Breast epithelium (tissue), 4 donors: ENCODE measurements around the gene AMPH. TPM values are rescaled to one million over a fixed set of nuclear protein-coding genes. Genes with fewer than 3 reads are reported as not detected.

Experiments
- DNase-seq, 2 donors: peaks; one replicate each; pipeline ENCODE4 v3.0.0-alpha.2; 2019; ENCODE audit warnings: low spot score in 2 of 2
- H3K27ac ChIP-seq, 2 donors: fragments of 200-600 bp; sonication (generic) in 1 of 2; one replicate each; pipeline ENCODE4 v1.5.1; 2016 to 2019; ENCODE audit warnings: mild to moderate bottlenecking in 1 of 2
- H3K27me3 ChIP-seq, 2 donors: fragments of 200-600 bp; sonication (generic) in 1 of 2; one replicate each; pipeline versions ENCODE4 v1.5.1 to v1.6.0; 2017 to 2019; ENCODE audit warnings: control low read depth in 1 of 2, mild to moderate bottlenecking in 1 of 2
- H3K36me3 ChIP-seq: fragments of 200-600 bp; one replicate; pipeline ENCODE4 v1.5.1; 2019
- H3K4me1 ChIP-seq, 2 donors: fragments of 200-600 bp; sonication (generic); one replicate each; pipeline ENCODE4 v1.5.1; 2016 to 2019; ENCODE audit warnings: control low read depth in 1 of 2
- H3K4me3 ChIP-seq, 3 donors: fragments of 200-600 bp; sonication (generic); 1 replicate in 2 of 3; 2 replicates in 1 of 3; pipeline ENCODE4 v1.5.1; 2016 to 2019; ENCODE audit warnings: mild to moderate bottlenecking in 3 of 3, moderate library complexity in 2 of 3
- H3K9me3 ChIP-seq, 2 donors: fragments of 200-600 bp; sonication (generic) in 1 of 2; one replicate each; pipeline ENCODE4 v1.5.1; 2016 to 2019; ENCODE audit warnings: control low read depth in 1 of 2
- CTCF ChIP-seq, 3 donors: fragments of 450-650 bp; IDR thresholded peaks; one replicate each; pipeline ENCODE4 v1.5.1; 2016 to 2017; ENCODE audit warnings: antibody characterized with exemption in 3 of 3, mild to moderate bottlenecking in 3 of 3, moderate library complexity in 3 of 3
- POLR2A ChIP-seq: fragments of 450-650 bp; IDR thresholded peaks from one replicate; pipeline ENCODE4 v1.6.1; 2016; ENCODE audit warnings: antibody characterized with exemption, mild to moderate bottlenecking, moderate library complexity
- POLR2AphosphoS5 ChIP-seq, 3 donors: sonication (generic); formaldehyde crosslinking; IDR thresholded peaks; one replicate each; pipeline ENCODE4 v1.6.1; 2017; ENCODE audit warnings: antibody characterized with exemption in 3 of 3
- intact Hi-C: fragments of 100-400 bp; cut with DNase I; formaldehyde crosslinking; loops from one replicate; pipeline ENCODE4 v1.15.1; 2023; ENCODE audit warnings: low total_unique reads
- total RNA-seq, 3 donors: library from RNA; depleted of rRNA; stranded (reverse); fragments of >200 nt; gene quantifications; one replicate each; pipeline ENCODE4 v1.1.0, GENCODE V29; 2016

Gene AMPH
- total RNA-seq, 3 donors from 2014 or later = 5.0 to 31.0 (median 15.1) TPM

- peaks cover 0 to 22% of the 10 kb centered on the region in 2 donors for H3K27me3 ChIP-seq
- H3K4me1 ChIP-seq = peaks cover 0 to 5% of the 10 kb centered on the region in 2 donors
- no peak for DNase-seq
- H3K9me3 ChIP-seq = peaks cover 0 to 10% of the 10 kb centered on the region in 2 donors
- intact Hi-C loops = no loop called here
- H3K27ac ChIP-seq = no peak overlapping the region
- H3K36me3 ChIP-seq = no peaks in the 10 kb centered on the region
- H3K4me3 ChIP-seq = no peak overlapping the region
- TF ChIP-seq POLR2A (no peak), POLR2AphosphoS5 (IDR thresholded peaks at IDR 0.05) (no peak), CTCF (IDR thresholded peaks at IDR 0.05) (no peak)
Measured at GRCh38 chr7:38628630-38629385, 2.4 kb downstream of the AMPH start.

- no peak overlapping the region for H3K4me3 ChIP-seq
- H3K27me3 ChIP-seq = peaks cover 0 to 14% of the 10 kb centered on the region in 2 donors
- peaks cover 0 to 5% of the 10 kb centered on the region in 2 donors for H3K4me1 ChIP-seq
- no peak overlapping the region for H3K27ac ChIP-seq
- intact Hi-C loops = no loop called here
- H3K36me3 ChIP-seq = no peaks in the 10 kb centered on the region
- H3K9me3 ChIP-seq = peaks cover 0 to 10% of the 10 kb centered on the region in 2 donors
- DNase-seq = no peak
- TF ChIP-seq POLR2A (no peak), POLR2AphosphoS5 (IDR thresholded peaks at IDR 0.05) (no peak), CTCF (IDR thresholded peaks at IDR 0.05) (no peak)
Measured at GRCh38 chr7:38625866-38626265, 5.3 kb downstream of the AMPH start.

- no peaks in the 10 kb centered on the region for H3K4me1 ChIP-seq
- intact Hi-C loops = no loop called here
- H3K27ac ChIP-seq = no peak overlapping the region
- no peaks in the 10 kb centered on the region for H3K27me3 ChIP-seq
- no peak for DNase-seq
- no peaks in the 10 kb centered on the region for H3K36me3 ChIP-seq
- H3K9me3 ChIP-seq = no peaks in the 10 kb centered on the region
- TF ChIP-seq POLR2A (no peak), POLR2AphosphoS5 (IDR thresholded peaks at IDR 0.05) (no peak), CTCF (IDR thresholded peaks at IDR 0.05) (no peak)
- H3K4me3 ChIP-seq = no peak overlapping the region
Measured at GRCh38 chr7:38615665-38616064, 15.5 kb downstream of the AMPH start.

GRCh38 chr7:38607466-38607865, 23.7 kb downstream of the AMPH start:
- no peaks in the 10 kb centered on the region for H3K4me1 ChIP-seq
- TF ChIP-seq POLR2AphosphoS5 (IDR thresholded peaks at IDR 0.05) (no peak), CTCF (IDR thresholded peaks at IDR 0.05) (no peak), POLR2A (no peak)
- H3K27me3 ChIP-seq = no peaks in the 10 kb centered on the region
- no peak overlapping the region for H3K4me3 ChIP-seq
- DNase-seq = no peak
- intact Hi-C loops = no loop called here
- H3K27ac ChIP-seq = no peak overlapping the region
- H3K9me3 ChIP-seq = no peaks in the 10 kb centered on the region
- H3K36me3 ChIP-seq = no peaks in the 10 kb centered on the region

- no peaks in the 10 kb centered on the region for H3K36me3 ChIP-seq
- intact Hi-C loops = no loop called here
- no peaks in the 10 kb centered on the region for H3K4me1 ChIP-seq
- no peak overlapping the region for H3K4me3 ChIP-seq
- no peak for TF ChIP-seq CTCF (IDR thresholded peaks at IDR 0.05)
- no peaks in the 10 kb centered on the region for H3K27me3 ChIP-seq
- no peak overlapping the region for H3K27ac ChIP-seq
- no peaks in the 10 kb centered on the region for H3K9me3 ChIP-seq
- DNase-seq = no peak
Measured at GRCh38 chr7:38600741-38601140, 30.4 kb downstream of the AMPH start.
